GM23338 (cell line): ENCODE measurements around the gene CRAMP1. TPM values are rescaled to one million over a fixed set of nuclear protein-coding genes. Genes with fewer than 3 reads are reported as not detected.

Experiments
- ATAC-seq: fragments of 200-7000 bp; cut with Tn5 transposase; 3 replicates; pipeline ENCODE4 v1.9.1; 2020
- DNase-seq: peaks from one replicate; pipeline ENCODE4 v3.0.0-alpha.2; 2015; ENCODE audit warnings: low spot score
- H2AFZ ChIP-seq: fragments of 200-600 bp; sonication (generic); 2 replicates; pipeline ENCODE4 v1.8.0; 2016; ENCODE audit warnings: antibody characterized with exemption, mild to moderate bottlenecking, moderate library complexity
- H3F3A ChIP-seq: fragments of 200-600 bp; sonication (generic); replicated peaks from 2 replicates; pipeline ENCODE4 v1.8.0; 2017; ENCODE audit warnings: antibody characterized with exemption, mixed run types, low read depth
- H3K27ac ChIP-seq: fragments of 200-600 bp; sonication (generic); 2 replicates; pipeline ENCODE4 v1.6.1; 2016; ENCODE audit warnings: low read depth
- H3K27me3 ChIP-seq: fragments of 200-600 bp; sonication (generic); 2 replicates; pipeline ENCODE4 v1.8.0; 2016; ENCODE audit warnings: mild to moderate bottlenecking, mixed run types, moderate library complexity; ENCODE audit not compliant: insufficient read depth
- H3K36me3 ChIP-seq: fragments of 200-600 bp; sonication (generic); 2 replicates; pipeline ENCODE4 v1.8.0; 2016; ENCODE audit warnings: mild to moderate bottlenecking; ENCODE audit not compliant: insufficient read depth
- H3K4me1 ChIP-seq: fragments of 200-600 bp; sonication (generic); 2 replicates; pipeline ENCODE4 v1.8.0; 2016; ENCODE audit warnings: mild to moderate bottlenecking, moderate library complexity; ENCODE audit not compliant: insufficient read depth
- H3K4me2 ChIP-seq: fragments of 200-600 bp; sonication (generic); 2 replicates; pipeline ENCODE4 v1.7.1; 2017; ENCODE audit warnings: mixed run types
- H3K4me3 ChIP-seq: fragments of 200-600 bp; sonication (generic); 2 replicates; pipeline ENCODE4 v1.6.1; 2016; ENCODE audit warnings: mixed run types
- H3K79me2 ChIP-seq: fragments of 200-600 bp; sonication (generic); replicated peaks from 2 replicates; pipeline ENCODE4 v1.8.0; 2017; ENCODE audit warnings: mild to moderate bottlenecking; ENCODE audit not compliant: insufficient read depth
- H3K9me2 ChIP-seq: fragments of 200-600 bp; sonication (generic); 2 replicates; pipeline ENCODE4 v1.8.0; 2017; ENCODE audit not compliant: insufficient read depth
- H4K20me1 ChIP-seq: fragments of 200-600 bp; sonication (generic); replicated peaks from 2 replicates; pipeline ENCODE4 v1.8.0; 2017; ENCODE audit warnings: mild to moderate bottlenecking; ENCODE audit not compliant: insufficient read depth
- H3K27ac Mint-ChIP-seq: 2 replicates; pipeline ENCODE4 v1.8.0; 2020; ENCODE audit warnings: inconsistent platforms, mild to moderate bottlenecking, moderate library complexity, mixed read lengths
- H3K27me3 Mint-ChIP-seq: 3 replicates; pipeline ENCODE4 v1.8.0; 2022; ENCODE audit warnings: low read depth, mild to moderate bottlenecking, moderate library complexity, mixed read lengths, inconsistent platforms; ENCODE audit not compliant: insufficient read depth, poor library complexity
- H3K36me3 Mint-ChIP-seq: 3 replicates; pipeline ENCODE4 v1.8.0; 2021; ENCODE audit warnings: low read depth, mild to moderate bottlenecking, inconsistent platforms, moderate library complexity, mixed read lengths
- H3K4me1 Mint-ChIP-seq: 3 replicates; pipeline ENCODE4 v1.8.0; 2020; ENCODE audit warnings: mild to moderate bottlenecking, inconsistent platforms, mixed read lengths
- H3K4me3 Mint-ChIP-seq: 3 replicates; pipeline ENCODE4 v1.8.0; 2021; ENCODE audit warnings: moderate library complexity, mild to moderate bottlenecking, inconsistent platforms, mixed read lengths
- H3K9me3 Mint-ChIP-seq: 3 replicates; pipeline ENCODE4 v1.8.0; 2020; ENCODE audit warnings: moderate library complexity, mild to moderate bottlenecking, inconsistent platforms, mixed read lengths
- CREB1 ChIP-seq: fragments of 250-450 bp; sonication (Bioruptor Pico); IDR thresholded peaks from 2 replicates; pipeline ENCODE4 v1.5.0; 2020; ENCODE audit warnings: low read depth, mild to moderate bottlenecking, moderate library complexity
- EZH2 ChIP-seq: fragments of 200-600 bp; sonication (generic); IDR thresholded peaks from one replicate; pipeline ENCODE4 v1.8.0; 2017; ENCODE audit warnings: antibody characterized with exemption, mild to moderate bottlenecking, low read depth; ENCODE audit not compliant: unreplicated experiment
- EZH2phosphoT487 ChIP-seq: fragments of 200-600 bp; sonication (generic); IDR thresholded peaks from one replicate; pipeline ENCODE4 v1.8.1; 2018; ENCODE audit warnings: antibody characterized with exemption; ENCODE audit not compliant: unreplicated experiment
- JUNB ChIP-seq: IDR thresholded peaks from one replicate; pipeline ENCODE4 v1.6.1; 2016; ENCODE audit warnings: antibody characterized with exemption; ENCODE audit not compliant: unreplicated experiment
- POLR2AphosphoS5 ChIP-seq: IDR thresholded peaks from 2 replicates; pipeline ENCODE4 v1.6.1; 2016; ENCODE audit warnings: antibody characterized with exemption, low read depth
- REST ChIP-seq: IDR thresholded peaks from one replicate; pipeline ENCODE4 v1.6.1; 2018; ENCODE audit warnings: antibody characterized with exemption; ENCODE audit not compliant: unreplicated experiment
- ZNF114 ChIP-seq: fragments of 250-450 bp; sonication (Bioruptor Pico); IDR thresholded peaks from 2 replicates; pipeline ENCODE4 v1.5.0; 2020; ENCODE audit warnings: mild to moderate bottlenecking, moderate library complexity
- ZNF331 ChIP-seq: fragments of 250-450 bp; sonication (Bioruptor Pico); IDR thresholded peaks from 2 replicates; pipeline ENCODE4 v1.5.0; 2020; ENCODE audit warnings: low read depth, mild to moderate bottlenecking, moderate library complexity
- ZNF462 ChIP-seq: fragments of 250-450 bp; sonication (Bioruptor Pico); IDR thresholded peaks from 2 replicates; pipeline ENCODE4 v1.5.0; 2020; ENCODE audit warnings: mild to moderate bottlenecking, moderate library complexity
- polyA plus RNA-seq: library from polyadenylated mRNA; unstranded; fragments of >200 nt; fragmentation: Nextera tagmentation; extraction: Ambion mirVana; gene quantifications from 2 replicates; pipeline ENCODE4 v1.2.1, GENCODE V29; 2016
- total RNA-seq: library from RNA; depleted of rRNA; stranded (reverse); fragments of >200 nt; shearing (Covaris generic); gene quantifications from 2 replicates; pipeline ENCODE4 v1.2.3, GENCODE V29; 2014
- TF ChIP-seq, protein P1 (sequence below), 2 experiments: fragments of 200-600 bp in 1 of 2; sonication (generic) in 1 of 2; conservative IDR thresholded peaks; 2 replicates each; pipeline versions ENCODE4 v1.5.1 to v1.6.1; 2016 to 2017; ENCODE audit warnings: antibody characterized with exemption in 2 of 2, low read depth in 2 of 2, mild to moderate bottlenecking in 2 of 2, moderate library complexity in 1 of 2
- TF ChIP-seq, protein P2 (sequence below): IDR thresholded peaks from 2 replicates; pipeline ENCODE4 v1.6.1; 2016; ENCODE audit warnings: antibody characterized with exemption

Gene CRAMP1
- total and polyA plus RNA-seq, 2 experiments from 2014 or later: 3.4 to 16.7 TPM

DNA sequence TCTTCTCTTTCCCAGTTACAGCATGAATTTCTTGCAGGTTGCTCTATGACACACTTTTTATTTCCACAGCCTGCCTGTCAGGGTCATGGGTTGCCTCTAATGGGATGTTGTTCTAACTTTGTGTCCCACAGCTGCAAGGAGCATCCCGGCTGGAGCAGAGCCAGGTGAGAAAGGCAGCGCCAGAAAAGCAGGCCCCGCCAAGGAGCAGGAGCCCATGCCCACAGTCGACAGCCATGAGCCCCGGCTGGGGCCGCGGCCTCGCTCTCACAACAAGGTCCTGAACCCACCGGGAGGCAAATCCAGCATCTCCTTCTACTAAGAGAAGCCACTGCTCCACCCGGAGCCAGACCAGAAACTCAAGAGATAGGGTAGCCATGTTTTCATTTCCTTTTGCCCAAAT is 86.5 kb downstream of the CRAMP1 start (continued):
- no peak for TF ChIP-seq REST
- no peak for TF ChIP-seq EZH2phosphoT487
- TF ChIP-seq EZH2: no peak
- TF ChIP-seq, protein P1, sequence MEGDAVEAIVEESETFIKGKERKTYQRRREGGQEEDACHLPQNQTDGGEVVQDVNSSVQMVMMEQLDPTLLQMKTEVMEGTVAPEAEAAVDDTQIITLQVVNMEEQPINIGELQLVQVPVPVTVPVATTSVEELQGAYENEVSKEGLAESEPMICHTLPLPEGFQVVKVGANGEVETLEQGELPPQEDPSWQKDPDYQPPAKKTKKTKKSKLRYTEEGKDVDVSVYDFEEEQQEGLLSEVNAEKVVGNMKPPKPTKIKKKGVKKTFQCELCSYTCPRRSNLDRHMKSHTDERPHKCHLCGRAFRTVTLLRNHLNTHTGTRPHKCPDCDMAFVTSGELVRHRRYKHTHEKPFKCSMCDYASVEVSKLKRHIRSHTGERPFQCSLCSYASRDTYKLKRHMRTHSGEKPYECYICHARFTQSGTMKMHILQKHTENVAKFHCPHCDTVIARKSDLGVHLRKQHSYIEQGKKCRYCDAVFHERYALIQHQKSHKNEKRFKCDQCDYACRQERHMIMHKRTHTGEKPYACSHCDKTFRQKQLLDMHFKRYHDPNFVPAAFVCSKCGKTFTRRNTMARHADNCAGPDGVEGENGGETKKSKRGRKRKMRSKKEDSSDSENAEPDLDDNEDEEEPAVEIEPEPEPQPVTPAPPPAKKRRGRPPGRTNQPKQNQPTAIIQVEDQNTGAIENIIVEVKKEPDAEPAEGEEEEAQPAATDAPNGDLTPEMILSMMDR (conservative IDR thresholded peaks at IDR 0.05; ENCODE audit: low read depth in 2 of 2): no peak
- no peak for TF ChIP-seq CREB1
- TF ChIP-seq ZNF114: no peak

GRCh38 chr16:1700246-1700645 is 88.1 kb downstream of the CRAMP1 start:
- Histone ChIP-seq H4K20me1 (peaks cover 58% of the 10 kb centered on the region), H3F3A (peaks cover 26% of the 10 kb centered on the region), H3K79me2 (peaks cover 19% of the 10 kb centered on the region), H3K27me3 (no peaks in the 10 kb centered on the region), H3K4me1 (peaks cover 7% of the 10 kb centered on the region), H3K4me3 (no peak overlapping the region), H3K9me2 (no peaks in the 10 kb centered on the region), H3K4me2 (no peak overlapping the region), H2AFZ (no peak overlapping the region), H3K27ac (no peak overlapping the region), H3K36me3 (peaks cover 43% of the 10 kb centered on the region)
- H3K4me3 Mint-ChIP-seq: no peak overlapping the region
- H3K27ac Mint-ChIP-seq: no peak overlapping the region
- ATAC-seq (no peak), DNase-seq (no peak)
- H3K4me1 Mint-ChIP-seq: peaks cover 9% of the 10 kb centered on the region
- H3K27me3 Mint-ChIP-seq: peaks cover 14% of the 10 kb centered on the region
- H3K36me3 Mint-ChIP-seq: peaks cover 82% of the 10 kb centered on the region
- no peaks in the 10 kb centered on the region for H3K9me3 Mint-ChIP-seq
- TF ChIP-seq EZH2phosphoT487 (no peak), CREB1 (no peak), POLR2AphosphoS5 (no peak), ZNF331 (CRISPR knock-in tag) (no peak), ZNF462 (CRISPR knock-in tag) (no peak), EZH2 (no peak), JUNB (no peak), ZNF114 (no peak)
- TF ChIP-seq, protein P2, sequence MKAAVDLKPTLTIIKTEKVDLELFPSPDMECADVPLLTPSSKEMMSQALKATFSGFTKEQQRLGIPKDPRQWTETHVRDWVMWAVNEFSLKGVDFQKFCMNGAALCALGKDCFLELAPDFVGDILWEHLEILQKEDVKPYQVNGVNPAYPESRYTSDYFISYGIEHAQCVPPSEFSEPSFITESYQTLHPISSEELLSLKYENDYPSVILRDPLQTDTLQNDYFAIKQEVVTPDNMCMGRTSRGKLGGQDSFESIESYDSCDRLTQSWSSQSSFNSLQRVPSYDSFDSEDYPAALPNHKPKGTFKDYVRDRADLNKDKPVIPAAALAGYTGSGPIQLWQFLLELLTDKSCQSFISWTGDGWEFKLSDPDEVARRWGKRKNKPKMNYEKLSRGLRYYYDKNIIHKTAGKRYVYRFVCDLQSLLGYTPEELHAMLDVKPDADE: no peak
